ENCODE measurements around the gene PSEN2.
A peak's percentile ranks its signal among the peaks of the same experiment; 100 is the strongest.
"Not testable (repeated sequence)": the region's sequence is repeated elsewhere in the genome, so short reads cannot be mapped to it uniquely, and the experiment has no call there.

PSEN2 gene

GRCh38 chr1:226921504-226921903 lies 51.1 kb downstream of the PSEN2 start:
- no peak for DNase-seq

GRCh38 chr1:226929260-226930111 lies 59.1 kb downstream of the PSEN2 start:
- not testable (repeated sequence) for DNase-seq

GRCh38 chr1:226934483-226935237 lies 64.2 kb downstream of the PSEN2 start:
- no peak for DNase-seq

GRCh38 chr1:226937940-226938725 lies 67.7 kb downstream of the PSEN2 start:
- DNase-seq = no peak

GRCh38 chr1:226938903-226939437 lies 68.6 kb downstream of the PSEN2 start:
- DNase-seq = no peak

- DNase-seq = no peak
Measured at GRCh38 chr1:226939438-226940028, 69.1 kb downstream of the PSEN2 start.

- DNase-seq = peak; percentile 99
Measured at GRCh38 chr1:226940029-226940805, 69.8 kb downstream of the PSEN2 start, which contains the start of gene COQ8A. TSS of gene COQ8A (plus strand) at chr1:226940294. CDS start at chr1:226961386, 21,092 bp downstream.

GRCh38 chr1:226940806-226941067 lies 70.3 kb downstream of the PSEN2 start:
- DNase-seq = no peak

GRCh38 chr1:226942392-226942791 lies 72.0 kb downstream of the PSEN2 start:
- no peak for DNase-seq

GRCh38 chr1:226943156-226943555 lies 72.7 kb downstream of the PSEN2 start:
- no peak for DNase-seq

- DNase-seq = no peak
Measured at GRCh38 chr1:226943927-226944326, 73.5 kb downstream of the PSEN2 start.

GRCh38 chr1:226945106-226945857 lies 74.9 kb downstream of the PSEN2 start:
- DNase-seq = no peak
